ENCODE data around the gene SFSWAP.

DNA sequence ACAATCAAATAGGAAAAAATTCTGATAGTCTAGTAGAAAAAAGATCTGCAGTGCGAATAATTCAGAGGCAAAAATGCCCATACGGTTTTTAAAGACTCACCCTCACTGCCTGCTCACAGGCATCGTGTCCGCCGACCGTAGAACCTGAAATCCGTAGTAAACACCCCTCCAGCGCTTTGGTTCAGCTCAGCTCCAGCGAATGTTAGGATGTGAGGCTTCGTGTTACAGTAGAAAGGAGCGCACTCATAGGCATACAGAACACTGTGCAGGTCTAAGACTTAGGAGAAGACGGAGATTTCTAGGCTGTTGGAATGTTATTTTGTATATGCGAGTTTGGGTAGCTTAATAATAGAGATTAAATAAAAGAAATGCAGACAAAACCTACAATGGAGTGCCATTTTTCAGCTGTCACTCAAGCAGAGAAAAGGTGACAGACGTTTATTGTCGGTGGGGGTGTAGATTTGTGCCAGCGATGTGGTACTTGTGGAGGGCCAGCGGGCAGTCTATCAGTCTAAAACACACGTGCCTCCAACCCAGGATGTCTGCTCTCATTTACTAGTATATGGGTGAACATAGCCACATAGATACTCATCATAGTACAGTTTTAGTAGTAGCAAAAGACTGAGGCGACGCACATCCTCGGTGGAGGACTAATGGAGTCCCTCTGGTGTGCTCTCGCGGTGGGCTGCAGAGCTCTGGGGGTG is 25.7 kb downstream of the SFSWAP start:
- TF ChIP-seq EZH2 (IDR thresholded peaks at IDR 0.05; ENCODE audit: insufficient read depth, poor library complexity, severe bottlenecking), result no peak
- no peak for TF ChIP-seq EZH2phosphoT487 (IDR thresholded peaks at IDR 0.05; ENCODE audit: insufficient read depth, low read depth)

Measured in GM23248 (cell line).